GM12873 (cell line): Measurements from ENCODE around the gene DCBLD1.
A peak's percentile ranks its signal among the peaks of the same experiment; 100 is the strongest.

ENCODE experiments used
- TF ChIP-seq, protein P1 (sequence below): IDR thresholded peaks from 2 replicates; pipeline ENCODE4 v1.5.1; 2012; ENCODE audit warnings: low read depth, mild to moderate bottlenecking, moderate library complexity, low read length, control low read depth; ENCODE audit not compliant: insufficient read depth; ENCODE audit errors: missing control alignments

The DCBLD1 gene

DNA sequence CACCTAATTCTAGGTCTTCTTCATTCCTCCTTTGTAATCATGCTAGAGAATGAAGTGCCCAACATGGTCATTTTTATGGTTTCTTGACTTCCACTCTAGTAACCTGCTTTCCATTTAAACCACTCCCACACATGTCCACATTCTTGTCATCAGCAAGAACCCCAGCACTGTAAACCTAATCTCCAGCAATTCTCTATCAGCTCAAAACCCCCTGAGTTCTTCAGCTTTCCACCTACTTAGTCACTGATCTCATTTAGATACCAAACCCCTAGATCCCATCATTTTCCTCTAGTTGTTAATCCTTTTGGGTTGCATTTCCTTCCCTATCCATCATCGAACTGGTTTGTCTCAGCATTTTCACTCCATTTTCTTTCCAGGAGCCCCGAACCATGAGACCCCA is 70.1 kb downstream of the DCBLD1 start:
- TF ChIP-seq, protein P1, sequence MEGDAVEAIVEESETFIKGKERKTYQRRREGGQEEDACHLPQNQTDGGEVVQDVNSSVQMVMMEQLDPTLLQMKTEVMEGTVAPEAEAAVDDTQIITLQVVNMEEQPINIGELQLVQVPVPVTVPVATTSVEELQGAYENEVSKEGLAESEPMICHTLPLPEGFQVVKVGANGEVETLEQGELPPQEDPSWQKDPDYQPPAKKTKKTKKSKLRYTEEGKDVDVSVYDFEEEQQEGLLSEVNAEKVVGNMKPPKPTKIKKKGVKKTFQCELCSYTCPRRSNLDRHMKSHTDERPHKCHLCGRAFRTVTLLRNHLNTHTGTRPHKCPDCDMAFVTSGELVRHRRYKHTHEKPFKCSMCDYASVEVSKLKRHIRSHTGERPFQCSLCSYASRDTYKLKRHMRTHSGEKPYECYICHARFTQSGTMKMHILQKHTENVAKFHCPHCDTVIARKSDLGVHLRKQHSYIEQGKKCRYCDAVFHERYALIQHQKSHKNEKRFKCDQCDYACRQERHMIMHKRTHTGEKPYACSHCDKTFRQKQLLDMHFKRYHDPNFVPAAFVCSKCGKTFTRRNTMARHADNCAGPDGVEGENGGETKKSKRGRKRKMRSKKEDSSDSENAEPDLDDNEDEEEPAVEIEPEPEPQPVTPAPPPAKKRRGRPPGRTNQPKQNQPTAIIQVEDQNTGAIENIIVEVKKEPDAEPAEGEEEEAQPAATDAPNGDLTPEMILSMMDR = no peak

DNA sequence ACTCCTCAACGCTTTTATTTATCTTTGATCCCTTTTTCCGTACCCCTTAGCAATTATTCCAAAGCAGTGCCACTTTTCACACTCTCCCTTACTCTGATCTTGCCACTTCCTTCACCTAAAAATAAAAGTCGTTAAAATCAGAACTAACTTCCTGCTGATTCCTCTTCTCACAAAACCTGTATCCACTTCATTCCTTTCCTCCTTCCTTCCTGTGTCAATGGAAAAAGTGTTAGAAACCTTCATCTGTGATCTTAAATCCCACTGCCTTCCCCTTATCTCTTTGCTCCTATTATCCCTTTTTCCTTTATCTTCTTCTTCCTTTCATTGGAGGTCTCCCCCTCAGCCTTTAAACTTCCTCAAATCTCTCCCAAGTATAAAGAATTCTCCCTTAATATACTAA is 70.7 kb downstream of the DCBLD1 start:
- TF ChIP-seq, protein P1 = no peak

DNA sequence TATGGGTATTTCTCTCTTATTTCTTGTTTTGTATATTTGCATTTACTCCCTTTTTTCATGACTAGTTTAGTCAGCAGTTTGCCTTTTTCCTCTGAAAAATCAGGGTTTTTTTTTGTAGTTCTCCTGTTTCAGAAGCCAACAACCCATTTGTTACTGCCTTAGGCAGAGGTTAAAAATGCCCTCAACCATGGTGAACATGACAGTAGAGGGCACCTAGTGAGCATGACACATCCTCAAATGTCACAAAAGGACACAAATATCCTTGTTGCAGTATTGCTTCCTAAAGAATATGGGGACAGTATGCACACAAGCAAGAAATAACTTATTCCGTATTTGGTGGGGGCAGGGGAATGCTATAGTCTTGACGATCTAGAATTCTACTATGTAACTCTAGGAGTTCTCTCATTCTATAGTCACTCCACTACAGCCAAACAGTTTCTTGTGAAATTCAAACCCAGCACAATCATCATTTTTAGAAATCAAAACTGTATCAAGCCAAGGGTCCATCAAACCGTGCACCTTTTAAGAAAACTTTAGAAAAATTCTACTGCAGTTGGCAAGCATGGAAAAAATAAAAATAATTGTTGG is 72.9 kb downstream of the DCBLD1 start:
- TF ChIP-seq, protein P1 = no peak

DNA sequence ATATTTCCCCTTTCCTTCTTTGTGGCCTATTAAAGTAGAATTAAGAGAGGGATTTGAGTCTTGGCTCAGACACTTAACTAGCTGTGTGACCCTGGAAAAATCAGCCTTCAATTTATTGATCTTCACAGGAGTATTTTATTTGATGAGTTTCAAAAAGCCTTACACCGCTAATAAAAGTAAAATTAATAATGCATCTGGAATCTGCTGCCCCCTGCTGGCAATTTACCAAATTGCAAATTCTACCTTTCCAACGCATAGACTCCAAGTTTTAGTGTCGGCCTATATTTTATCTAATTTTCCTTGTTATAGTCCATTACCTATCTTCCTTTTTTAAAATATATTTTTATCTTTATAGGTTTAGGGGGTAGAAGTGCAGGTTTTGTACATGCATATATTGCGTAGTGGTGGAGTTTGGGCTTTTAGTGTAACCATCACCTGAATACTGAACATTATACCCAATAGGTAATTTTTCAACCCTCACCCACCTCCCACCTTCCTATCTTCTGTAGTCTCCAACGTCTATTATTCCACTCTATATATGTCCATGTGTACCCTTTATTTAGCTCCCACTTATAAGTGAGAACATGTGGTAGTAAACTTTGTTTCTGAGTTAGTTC is 73.5 kb downstream of the DCBLD1 start:
- TF ChIP-seq, protein P1 = peak; percentile 70

DNA sequence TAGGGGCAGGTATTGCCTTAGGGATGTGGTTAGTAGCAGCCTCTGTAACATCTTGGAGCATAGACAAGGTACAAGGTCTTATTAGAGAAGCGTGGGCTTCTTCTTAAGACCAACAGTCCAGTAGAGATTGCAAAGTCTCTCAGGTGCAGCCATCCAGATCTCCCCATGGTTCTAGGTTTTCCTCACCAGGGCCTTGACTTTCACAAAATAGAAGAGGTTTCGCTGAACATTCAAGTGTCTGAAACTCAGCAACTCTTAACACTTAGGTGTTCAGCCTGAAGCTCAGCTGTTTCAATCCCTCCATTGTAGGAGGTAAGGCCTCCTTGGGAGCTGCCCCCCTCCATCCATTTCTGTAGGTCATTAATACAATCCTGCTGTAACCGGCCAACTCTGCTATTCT is 75.5 kb downstream of the DCBLD1 start:
- TF ChIP-seq, protein P1 = no peak

DNA sequence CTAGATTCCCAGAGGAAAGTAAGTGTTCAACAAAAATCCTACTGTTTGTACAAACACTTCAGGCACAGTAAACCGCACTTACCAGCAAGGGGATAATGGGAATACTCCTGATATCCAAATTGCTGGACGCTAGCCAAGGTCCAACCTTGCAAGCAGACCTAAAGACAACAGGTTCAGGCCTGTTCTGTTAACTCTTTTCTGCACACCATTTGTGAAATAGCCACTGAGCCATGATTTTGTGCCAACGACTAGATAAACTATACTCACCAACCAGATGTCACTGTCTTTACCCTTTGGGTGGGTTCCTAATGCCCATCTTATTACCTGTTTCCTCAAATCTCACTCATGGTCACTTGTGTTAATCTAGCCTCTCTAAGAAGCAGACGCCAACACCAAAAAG is 76.3 kb downstream of the DCBLD1 start:
- TF ChIP-seq, protein P1 = no peak

DNA sequence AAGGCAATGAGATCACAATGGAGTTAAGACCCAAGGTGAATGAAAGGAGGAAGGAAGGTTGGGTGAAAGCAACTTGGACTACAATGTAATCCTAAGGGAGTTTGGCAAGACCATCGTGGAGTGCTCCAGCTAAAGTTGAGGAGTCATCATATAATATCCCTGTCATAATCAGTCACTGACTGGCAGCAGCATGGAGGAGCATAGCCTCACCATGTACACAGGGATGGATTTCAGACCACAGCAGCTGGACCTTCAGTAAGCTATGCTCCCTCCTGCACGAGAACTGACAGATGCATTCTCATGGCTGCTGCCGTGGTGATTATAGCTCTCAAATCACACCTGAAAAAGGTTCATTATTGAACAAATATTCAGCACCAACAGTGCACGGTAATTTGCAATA is 76.8 kb downstream of the DCBLD1 start:
- TF ChIP-seq, protein P1 = no peak
